SW480 (cell line): ENCODE measurements around the gene SLC9A3.
"Not testable (repeated sequence)": the region's sequence is repeated elsewhere in the genome, so short reads cannot be mapped to it uniquely, and the experiment has no call there.

Experiments used
- DNase-seq: peaks from one replicate; pipeline ENCODE4 v3.0.0-alpha.2; 2016; ENCODE audit warnings: low spot score

The SLC9A3 gene

DNA sequence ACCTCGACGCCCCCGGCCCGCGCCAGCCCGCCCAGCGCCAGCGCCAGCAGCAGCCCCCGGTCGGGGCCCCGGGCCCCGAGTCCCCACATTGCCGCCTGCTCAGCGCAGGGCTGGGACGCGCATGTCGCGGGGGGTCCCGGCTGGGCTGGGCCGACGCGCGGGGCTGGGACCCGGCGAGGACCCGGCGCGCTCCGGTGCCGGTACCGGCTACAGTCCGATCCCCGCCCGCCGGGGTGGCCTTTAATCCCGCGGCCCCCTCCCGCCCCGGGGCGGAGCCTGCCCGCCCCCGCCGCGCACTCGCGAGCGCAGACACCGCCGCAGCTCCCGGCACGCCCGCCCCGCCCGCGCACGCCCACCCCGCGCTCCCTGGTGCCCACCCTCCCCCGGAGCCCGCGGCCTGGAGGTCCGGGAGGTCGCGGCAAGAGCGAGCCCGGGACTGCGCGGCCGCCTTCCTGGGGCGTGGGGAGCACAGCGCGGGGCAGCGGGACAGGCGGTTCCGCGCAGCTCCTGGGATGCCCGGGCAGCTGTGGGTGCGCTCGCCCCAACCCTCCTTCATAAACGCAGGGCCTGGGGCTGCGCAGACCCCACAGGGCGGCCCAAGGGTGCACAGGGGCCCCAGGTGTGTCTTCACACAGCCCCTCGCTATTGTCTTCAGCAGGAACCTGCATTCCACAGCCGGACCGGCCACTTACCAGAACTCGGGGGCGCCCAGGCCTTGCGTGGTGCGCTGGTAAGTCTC lies at the start of gene SLC9A3:
TSS of gene SLC9A3 (minus strand) at position 216 of the 739 bp plus-strand sequence.
- no peak for DNase-seq

DNA sequence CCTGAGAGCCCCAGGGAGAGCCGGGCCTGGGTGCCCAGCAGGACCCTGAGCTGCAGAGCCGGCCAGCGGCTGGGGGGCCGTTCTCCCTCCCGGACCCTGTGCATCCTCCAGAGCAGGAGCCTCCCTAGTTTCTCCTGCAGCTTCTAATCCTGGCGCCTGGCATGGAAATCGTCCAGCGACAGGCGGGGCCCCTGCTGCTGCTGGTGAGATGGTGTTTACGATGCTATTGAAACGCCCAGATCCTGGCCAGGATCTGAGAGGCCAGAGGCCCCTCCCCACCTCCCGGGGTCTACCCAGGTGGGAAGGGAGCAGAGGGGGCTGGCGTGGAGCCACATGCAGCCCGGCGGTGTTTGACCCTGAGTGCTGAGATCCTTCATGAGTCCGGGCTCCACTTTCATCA lies 49.7 kb upstream of the SLC9A3 start:
- no peak for DNase-seq

DNA sequence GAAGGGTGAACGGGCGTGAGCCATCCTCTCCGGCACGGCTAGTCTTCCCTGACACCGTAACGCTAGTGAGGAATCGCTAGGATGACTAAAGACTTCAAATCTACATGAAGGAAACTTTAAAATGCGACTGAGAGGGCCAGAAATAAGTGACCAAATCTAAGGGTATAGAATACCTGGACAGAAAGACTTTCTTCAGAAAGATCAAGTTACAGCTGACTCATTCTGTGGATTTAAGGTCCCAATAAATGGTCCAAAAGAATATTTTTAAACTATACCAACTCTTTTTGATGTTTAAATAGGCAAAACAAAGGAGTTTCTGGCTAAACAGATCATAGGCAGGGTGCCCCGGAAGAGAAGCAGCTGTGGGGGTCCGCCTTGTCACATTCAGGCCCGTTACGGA lies 49.0 kb upstream of the SLC9A3 start:
- DNase-seq = no peak

DNA sequence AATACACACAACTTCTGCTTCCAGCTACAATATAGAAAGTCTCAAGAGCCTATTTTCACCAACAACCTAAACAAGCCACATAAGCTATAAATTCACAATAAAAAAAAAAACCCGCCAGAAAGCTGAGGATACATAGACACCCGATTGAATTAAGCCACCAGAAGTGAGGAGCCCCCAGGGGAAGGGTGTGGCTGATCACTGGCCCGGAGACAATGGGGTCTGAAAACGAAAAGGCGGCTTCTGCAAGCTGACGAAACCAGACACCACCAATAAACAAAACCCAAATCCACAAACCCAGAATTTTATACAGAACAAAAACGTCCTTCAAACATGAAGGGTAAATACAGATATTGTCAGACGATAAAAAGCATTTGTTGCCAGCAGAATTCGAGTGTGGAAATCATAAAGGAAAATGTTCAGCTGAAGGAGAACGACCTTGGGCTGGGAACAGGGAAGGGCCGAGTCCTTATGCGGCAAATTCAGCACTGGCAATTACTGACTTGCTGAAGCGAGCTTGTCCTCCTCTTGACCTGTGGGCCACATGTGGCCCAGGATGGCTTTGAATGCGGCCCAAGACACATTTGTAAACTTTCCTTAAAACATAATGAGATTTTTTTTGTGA lies 48.3 kb upstream of the SLC9A3 start:
- DNase-seq = no peak

DNA sequence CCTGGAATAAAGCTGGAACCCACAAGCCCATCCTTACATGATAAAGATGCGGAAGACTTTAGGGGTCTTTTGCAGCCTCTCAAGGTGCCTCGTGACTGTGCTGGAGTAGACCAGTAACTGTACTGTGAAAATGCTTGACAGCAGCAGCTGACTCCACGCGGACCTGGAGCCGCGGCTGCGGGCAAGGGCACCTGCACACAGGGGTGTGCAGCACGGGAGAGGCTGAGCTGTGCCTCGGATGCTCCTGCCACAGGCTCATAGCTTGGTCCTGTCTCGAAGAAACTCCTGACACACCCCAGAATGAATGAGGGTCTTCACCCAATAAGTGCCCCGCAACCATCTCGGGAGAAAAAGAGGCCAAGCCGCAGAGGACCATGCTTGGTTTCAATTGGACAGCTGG lies 47.5 kb upstream of the SLC9A3 start:
- no peak for DNase-seq

DNA sequence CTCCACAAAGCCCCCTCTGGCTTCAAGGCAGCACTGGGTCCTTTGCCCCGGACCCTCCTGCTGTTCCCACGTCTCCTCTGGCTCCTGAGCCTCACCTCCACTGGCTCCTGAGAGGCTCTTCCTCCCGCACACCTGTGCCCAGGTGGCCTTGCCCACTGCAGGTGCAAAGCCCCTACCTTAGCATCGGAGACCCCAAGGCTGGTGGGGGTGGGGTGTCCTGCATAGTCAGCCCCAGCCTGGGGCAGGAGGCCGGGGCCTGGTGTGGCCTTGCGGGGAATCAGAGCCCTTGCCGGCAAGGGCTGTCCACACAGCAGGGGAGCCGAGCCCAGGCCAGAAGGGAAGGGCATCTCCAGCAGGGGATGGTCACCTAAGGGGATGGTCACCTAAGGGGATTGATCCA lies 46.6 kb upstream of the SLC9A3 start:
- no peak for DNase-seq

DNA sequence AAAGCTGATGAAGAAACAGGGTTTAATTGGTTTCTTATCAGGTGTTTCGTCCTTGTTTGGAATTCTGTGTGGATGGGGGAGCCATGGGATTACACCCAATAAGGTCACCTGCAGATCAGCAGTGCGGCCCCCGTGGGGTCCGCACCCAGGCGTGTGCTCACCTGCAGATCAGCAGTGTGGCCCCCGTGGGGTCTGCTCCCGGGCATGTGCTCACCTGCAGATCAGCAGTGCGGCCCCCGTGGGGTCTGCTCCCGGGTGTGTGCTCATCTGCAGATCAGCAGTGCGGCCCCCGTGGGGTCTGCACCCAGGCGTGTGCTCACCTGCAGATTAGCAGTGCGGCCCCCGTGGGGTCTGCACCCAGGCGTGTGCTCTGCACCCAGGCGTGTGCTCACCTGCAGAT lies 46.2 kb upstream of the SLC9A3 start:
- no peak for DNase-seq

DNA sequence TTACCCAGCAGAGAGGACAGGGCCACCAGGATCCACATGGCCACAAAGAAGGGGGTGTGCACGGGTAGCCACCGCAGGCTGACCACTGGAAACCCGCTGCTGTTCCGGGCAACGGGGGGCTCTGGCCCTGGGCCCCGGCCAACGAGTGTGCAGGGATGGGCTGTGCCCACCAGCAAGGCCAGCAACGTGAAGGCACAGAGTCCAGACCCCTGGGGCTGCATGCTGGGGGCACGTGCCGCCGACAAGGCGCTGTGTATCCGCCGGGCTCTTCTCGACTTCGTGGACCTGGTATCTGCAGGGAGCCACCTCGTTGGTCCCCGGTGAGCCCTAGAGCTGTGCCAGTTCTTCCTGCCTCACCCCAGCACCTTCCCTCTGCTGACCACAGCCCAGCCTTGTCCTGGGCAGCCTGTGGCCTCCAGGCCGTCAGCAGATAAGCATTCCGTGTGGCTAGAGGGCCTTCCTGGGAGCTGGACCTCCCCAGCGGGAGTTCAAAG lies 45.7 kb upstream of the SLC9A3 start:
- DNase-seq = no peak

DNA sequence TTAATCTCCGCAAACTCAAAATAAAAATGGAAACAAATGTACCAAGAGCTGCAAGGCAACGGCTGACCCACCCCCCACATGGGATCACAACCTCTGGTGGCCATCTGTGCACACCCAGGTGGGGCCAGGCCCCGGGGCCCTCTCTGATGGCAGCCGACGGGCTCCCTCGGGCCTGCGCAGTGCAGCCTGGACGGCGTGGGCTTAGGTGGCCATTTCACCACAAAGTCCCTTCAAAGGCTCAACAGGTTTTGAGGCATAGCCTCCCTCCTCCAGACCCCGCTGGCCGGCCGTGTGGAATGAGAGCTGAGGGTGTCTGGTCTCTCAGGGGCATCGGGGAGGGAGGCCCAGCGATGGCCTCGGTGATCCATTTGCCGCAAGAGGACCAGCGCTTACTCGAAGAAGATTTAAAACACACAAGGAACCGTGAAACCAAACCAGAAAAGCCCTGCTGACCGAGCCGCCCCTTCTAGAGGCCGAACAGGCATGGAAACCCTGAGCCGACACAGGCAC lies 45.2 kb upstream of the SLC9A3 start:
- no peak for DNase-seq

DNA sequence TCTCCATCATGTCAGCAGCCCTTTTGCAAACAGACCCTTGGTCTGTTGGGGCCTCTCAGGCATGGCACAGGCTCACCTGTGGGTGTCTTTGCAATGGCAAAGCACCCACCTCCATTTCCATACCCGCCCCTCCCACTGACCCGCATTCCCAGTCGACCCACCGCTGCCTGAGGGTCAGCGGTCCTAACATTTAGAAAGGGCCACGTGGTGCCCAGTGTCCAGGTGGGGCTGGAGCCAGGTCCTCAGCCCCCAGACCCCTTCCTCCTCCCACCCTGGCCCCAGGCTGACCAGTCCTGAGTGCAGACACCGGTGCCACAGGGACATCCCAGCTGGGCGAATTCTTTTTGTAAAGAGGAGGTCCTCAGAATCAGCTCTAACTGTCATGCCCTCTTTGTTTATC lies 44.6 kb upstream of the SLC9A3 start:
- DNase-seq = no peak

DNA sequence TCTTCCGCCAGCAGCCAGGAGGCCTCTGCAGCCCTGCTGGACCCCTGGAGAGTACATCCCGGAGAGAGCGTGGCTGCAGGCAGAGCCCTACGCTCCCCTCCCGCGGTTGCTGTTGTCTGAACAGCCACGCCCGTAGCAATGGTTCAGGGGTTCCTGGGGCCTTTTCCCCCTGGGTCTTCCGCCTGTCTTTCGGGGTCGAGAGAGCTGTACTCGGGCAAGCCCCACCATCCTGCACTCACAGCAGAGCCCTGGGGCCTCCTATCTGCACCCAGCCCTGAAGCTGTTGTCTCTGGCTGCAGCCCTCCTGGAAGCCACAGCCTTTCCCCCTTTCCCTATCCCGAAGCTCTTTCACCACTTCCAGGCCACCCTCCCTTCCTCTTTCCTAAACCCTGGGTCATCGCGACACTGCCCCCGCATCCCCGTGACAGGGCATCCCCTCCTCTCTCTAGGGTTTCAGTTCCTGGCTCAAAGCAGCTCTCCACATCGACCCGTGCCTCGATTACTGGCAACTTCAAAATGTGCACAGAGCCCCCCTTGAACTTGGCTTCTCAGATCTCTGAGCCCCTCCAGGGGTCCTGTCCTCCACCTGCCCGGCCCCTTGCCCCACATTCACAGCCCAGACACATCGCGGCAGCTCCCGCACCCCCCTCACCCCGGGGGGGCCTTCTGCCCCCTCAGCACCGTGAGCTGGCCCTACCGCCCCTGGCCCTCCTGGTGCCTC lies 44.0 kb upstream of the SLC9A3 start:
- no peak for DNase-seq

DNA sequence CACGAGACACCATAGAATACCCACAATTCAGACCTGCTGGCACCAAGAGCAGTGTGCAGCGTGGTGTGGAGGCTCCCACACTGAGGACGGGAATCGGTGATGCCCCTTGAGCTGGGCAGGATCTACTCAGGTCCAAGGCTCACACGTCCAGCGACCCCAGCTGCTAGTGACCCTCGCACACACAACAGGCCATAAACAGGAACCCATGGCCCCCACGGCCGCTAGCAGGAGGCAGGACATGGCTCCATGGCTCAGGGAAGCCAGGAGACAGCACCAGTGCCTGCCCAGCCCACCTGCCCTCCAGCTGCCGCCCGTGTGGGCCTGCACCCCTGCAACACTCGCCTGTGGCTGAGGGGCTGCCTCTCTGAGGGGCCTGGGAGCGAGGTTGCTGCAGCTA lies 43.4 kb upstream of the SLC9A3 start:
- DNase-seq = no peak

DNA sequence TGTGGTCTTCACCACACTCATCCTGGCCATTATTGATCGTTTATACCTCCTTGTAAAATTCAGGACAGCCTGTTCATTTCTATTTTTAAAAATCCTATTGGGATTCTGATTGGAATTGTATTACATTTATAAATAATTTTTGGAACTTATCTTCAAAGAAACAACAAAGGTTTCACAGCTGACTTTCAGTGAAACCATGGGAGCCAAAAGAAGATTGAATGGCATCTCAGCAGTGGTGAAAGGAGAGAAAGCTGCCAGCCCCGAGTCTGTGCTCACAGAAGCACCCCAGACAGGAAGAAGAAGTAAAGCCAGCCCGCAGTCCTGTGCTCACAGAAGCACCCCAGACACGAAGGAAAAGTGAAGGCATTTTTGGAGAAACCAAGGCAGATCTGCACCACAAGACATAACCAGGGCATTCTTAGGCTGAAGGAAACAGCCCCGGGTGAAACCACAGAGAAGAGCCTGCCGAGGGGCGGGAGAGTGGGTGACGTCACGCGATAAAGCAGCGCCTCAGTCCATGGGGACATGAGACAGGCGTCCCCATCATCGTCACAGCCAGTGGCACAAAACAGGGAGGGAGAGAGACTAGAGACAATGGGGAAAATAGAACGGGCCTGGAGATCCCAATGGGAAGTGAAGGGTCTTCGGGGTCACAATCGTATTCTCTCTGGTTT lies 42.5 kb upstream of the SLC9A3 start:
- no peak for DNase-seq

DNA sequence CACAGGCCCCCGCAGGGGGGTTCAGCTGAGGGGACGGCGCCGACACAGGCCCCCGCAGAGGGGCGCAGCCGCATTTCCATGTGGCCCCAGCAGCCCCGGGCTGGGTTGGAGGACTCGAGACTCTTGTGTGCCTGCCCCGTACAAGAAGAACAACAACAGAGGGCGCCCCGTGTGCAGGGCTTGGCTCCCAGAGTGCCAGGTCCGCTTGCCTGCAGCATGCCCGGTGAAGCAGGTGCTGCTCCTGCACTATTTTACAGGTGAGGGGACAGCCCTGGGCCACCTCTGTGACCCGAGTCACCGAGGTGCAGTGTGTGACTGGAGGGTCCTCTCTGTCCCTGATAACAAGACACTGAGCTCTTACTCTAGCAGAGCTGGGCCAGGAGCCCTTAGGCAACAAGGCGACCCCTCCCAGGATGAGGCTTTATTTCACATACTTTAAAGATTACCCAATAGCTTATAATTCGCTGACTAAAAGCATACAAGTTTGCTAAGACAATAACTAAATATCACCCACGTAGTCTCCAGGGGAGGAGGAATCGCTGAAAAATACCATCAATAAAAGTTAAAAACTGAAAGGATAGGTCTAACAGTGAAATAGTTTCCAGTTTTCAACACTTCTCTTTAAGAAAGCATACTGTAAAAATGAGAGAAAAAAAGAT lies 41.7 kb upstream of the SLC9A3 start:
- DNase-seq = no peak

DNA sequence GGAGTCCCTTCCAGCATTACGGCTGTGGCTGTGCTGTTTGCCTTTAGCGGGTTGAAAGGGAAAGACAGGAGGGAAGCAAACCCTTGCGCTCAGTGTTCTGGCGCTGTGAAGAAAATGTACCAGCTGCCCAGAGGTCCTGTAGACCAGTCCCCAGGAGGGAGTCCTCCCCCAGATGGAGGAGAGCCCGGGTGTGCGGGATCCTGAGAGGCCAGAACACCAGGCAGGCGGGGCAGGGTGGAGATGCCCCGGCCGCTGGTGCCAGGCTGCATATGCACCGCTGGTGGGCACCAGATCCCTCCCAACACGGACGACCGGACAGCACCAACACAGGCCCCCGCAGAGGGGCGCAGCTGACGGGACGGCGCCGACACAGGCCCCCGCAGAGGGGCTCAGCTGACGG lies 37.2 kb upstream of the SLC9A3 start:
- no peak for DNase-seq

DNA sequence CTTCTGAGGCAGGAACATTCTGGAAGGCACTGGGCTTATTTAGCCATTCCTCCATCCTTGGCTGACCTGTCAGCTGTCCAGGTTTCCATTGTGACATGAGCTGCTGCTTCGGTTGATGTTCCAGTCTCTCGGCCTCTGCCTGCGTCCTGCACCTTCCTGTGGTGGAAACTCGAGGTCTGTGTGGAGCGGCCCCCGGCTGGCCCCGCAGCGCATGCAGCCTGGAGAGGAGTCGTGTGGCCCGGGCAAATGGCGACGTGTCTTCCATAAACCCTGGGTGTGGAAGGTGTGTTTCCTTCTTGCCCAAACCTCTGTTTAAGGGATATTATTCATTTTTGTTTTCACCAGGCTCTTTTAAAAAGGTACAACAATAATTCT lies 36.5 kb upstream of the SLC9A3 start:
- no peak for DNase-seq

DNA sequence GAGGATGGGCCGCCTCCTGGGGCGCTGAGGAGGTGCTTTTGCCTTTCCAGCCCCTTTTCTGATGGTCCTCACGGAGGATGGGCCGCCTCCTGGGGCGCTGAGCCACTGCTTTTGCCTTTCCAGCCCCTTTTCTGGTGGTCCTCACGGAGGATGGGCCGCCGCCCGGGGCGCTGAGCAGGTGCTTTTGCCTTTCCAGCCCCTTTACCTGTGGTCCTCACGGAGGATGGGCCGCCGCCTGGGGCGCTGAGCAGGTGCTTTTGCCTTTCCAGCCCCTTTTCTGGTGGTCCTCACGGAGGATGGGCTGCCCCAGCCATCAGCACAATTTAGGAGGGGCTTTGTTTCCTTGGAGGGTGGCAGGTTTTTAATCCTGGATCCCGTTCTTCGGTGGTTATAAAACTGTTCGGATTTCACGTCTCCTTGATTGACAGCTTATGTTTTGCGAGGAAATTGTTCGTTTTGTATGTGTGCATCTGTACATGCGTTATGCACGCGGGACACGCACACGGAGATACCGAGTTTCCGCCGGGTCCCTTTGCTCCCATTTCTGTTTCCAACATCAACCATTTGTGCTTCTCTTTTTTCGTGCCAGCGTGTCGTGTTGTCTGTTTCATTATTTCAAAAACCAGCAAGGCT lies 34.7 kb upstream of the SLC9A3 start:
- no peak for DNase-seq

DNA sequence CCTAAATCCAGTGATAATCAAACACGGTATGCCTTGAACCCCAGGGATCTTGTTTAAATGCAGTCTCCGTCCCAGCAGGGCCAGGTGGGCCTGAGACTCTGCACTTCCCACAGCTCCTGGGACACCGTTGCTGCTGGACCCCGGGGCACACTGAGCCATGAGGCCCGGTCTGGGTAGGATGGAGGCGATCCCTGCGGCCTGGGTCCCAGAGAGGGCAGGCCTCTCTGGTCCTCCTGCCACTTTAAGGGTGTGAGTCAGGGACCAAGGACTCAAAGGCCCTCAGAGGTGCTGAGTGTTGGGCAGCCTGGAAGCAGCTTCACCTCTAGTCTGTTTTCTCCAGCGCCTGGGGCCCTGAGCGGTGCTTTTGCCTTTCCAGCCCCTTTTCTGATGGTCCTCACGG lies 34.1 kb upstream of the SLC9A3 start:
- DNase-seq = no peak

DNA sequence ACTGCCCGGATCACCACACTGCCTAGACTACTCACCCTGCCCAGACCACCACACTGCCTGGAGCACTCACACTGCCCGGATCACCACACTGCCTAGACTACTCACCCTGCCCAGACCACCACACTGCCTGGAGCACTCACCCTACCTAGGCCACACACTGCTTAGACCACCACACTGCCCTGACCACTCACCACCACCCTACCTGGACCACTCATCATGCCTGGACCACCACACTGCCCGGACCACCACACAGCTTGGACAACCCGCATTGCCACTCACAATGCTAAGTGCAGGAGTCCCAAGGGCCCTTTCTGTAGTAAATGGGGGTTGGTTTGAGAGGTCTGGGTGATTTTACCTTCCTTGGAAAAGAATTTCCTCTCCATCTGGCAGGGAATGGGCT lies 33.7 kb upstream of the SLC9A3 start:
- DNase-seq = not testable (repeated sequence)

DNA sequence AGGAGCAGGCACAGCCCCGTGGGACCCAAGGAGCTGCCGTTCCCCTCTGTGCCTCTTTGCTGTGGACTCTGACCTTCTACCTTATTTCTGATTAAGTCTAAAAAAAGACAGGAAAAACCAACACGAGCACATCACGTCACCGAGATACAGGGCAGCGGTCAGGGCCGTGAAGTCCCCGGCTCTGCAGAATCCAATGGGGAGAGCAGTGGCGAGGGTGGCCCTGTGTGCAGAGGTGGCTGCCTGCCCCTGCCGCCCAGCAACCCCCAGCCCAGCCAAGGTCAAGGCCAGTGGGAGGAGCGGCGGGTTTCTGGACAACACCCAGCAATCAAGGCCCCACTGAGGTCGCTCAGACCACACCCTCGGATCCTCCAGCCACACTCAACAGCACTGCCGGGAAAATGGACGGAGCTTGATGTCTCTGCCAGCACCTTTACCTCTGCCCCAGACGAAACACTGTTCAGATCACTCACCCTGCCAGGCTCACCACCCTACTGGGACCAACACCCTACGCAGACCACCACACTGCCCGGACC lies 32.7 kb upstream of the SLC9A3 start:
- no peak for DNase-seq

DNA sequence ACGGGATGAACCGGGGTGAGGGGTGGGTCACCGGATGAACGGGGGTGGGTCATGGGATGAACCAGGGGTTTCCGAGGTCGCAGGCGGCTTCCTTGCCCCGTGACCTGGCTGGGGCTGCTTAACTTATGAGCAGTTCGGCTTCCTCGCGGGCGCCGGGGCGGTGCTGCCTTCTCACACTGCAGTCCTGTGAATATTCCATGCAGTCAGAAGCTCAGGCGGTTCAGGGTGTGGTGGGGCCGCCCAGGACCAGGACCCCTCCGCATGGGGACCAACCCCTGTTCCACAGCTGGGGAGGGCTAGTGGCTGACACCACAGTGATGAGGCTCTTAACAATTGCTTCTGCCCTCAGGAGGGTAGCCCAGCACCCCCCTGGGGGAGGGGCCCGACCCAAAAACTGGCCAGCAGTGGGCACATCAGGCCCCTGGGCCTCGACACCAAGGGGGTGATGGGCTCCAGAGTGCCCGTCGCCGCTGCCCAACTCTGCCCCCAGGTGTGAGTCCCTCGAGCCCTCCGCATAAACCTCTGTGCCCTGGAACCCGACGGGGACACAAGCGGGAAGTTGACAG lies 30.9 kb upstream of the SLC9A3 start:
- peak; percentile 45 for DNase-seq
